ENCODE results near the gene NIPAL3. TPM values are rescaled to one million over a fixed set of nuclear protein-coding genes. Genes with fewer than 3 reads are reported as not detected.

The NIPAL3 gene
- polyA plus RNA-seq, 1 donor from 2014 or later: 9.6 TPM

- H3K4me3 ChIP-seq (ENCODE audit: low read length): no peak overlapping the region
- H3K27ac ChIP-seq (ENCODE audit: low read length): no peak overlapping the region
- H2AFZ ChIP-seq (ENCODE audit: low read depth, low read length): no peak overlapping the region
- H3K4me2 ChIP-seq (ENCODE audit: low read length): no peak overlapping the region
- H3K9me3 ChIP-seq (ENCODE audit: low read length): no peaks in the 10 kb centered on the region
- no peaks in the 10 kb centered on the region for H3K79me2 ChIP-seq (replicated peaks; ENCODE audit: insufficient read depth, low read length)
- H3K27me3 ChIP-seq (ENCODE audit: insufficient read depth, low read depth, low read length): no peaks in the 10 kb centered on the region
- TF ChIP-seq SMC3 (conservative IDR thresholded peaks at IDR 0.05; ENCODE audit: poor library complexity) (peak; percentile 31), MXI1 (conservative IDR thresholded peaks at IDR 0.05; ENCODE audit: poor library complexity, severe bottlenecking) (no peak), RAD21 (conservative IDR thresholded peaks at IDR 0.05) (peak; percentile 1)
- H3K36me3 ChIP-seq (ENCODE audit: insufficient read depth, low read length): no peaks in the 10 kb centered on the region
- H3F3A ChIP-seq (ENCODE audit: insufficient read depth, low read length, poor library complexity, severe bottlenecking): no peaks in the 10 kb centered on the region
- H3K9me2 ChIP-seq (ENCODE audit: insufficient read depth, low read length): no peaks in the 10 kb centered on the region
- H3K9ac ChIP-seq (ENCODE audit: low read length): no peak overlapping the region
- no peaks in the 10 kb centered on the region for H4K20me1 ChIP-seq (ENCODE audit: insufficient read depth)
These were observed 23.0 kb upstream of the NIPAL3 start for GRCh38 chr1:24392604-24392946.

GRCh38 chr1:24392982-24393650 is 22.5 kb upstream of the NIPAL3 start:
- no peaks in the 10 kb centered on the region for H3K9me2 ChIP-seq (ENCODE audit: insufficient read depth, low read length)
- no peak overlapping the region for H3K4me2 ChIP-seq (ENCODE audit: low read length)
- no peaks in the 10 kb centered on the region for H4K20me1 ChIP-seq (ENCODE audit: insufficient read depth)
- H3K4me3 ChIP-seq (ENCODE audit: low read length): no peak overlapping the region
- no peak overlapping the region for H3K27ac ChIP-seq (ENCODE audit: low read length)
- H3K27me3 ChIP-seq (ENCODE audit: insufficient read depth, low read depth, low read length): no peaks in the 10 kb centered on the region
- no peaks in the 10 kb centered on the region for H3F3A ChIP-seq (ENCODE audit: insufficient read depth, low read length, poor library complexity, severe bottlenecking)
- H2AFZ ChIP-seq (ENCODE audit: low read depth, low read length): no peak overlapping the region
- H3K9ac ChIP-seq (ENCODE audit: low read length): no peak overlapping the region
- H3K9me3 ChIP-seq (ENCODE audit: low read length): no peaks in the 10 kb centered on the region
- no peak for TF ChIP-seq POLR2AphosphoS5 (IDR thresholded peaks at IDR 0.05)
- TF ChIP-seq CTCF (IDR thresholded peaks at IDR 0.05; ENCODE audit: poor library complexity, severe bottlenecking): no peak
- no peak for TF ChIP-seq SMC3 (conservative IDR thresholded peaks at IDR 0.05; ENCODE audit: poor library complexity)
- TF ChIP-seq MXI1 (conservative IDR thresholded peaks at IDR 0.05; ENCODE audit: poor library complexity, severe bottlenecking): no peak
- TF ChIP-seq REST (IDR thresholded peaks at IDR 0.05; ENCODE audit: borderline replicate concordance): no peak
- no peak for TF ChIP-seq EP300 (conservative IDR thresholded peaks at IDR 0.05; ENCODE audit: poor library complexity, severe bottlenecking)
- TF ChIP-seq TAF1 (IDR thresholded peaks at IDR 0.05; ENCODE audit: low read depth): no peak
- TF ChIP-seq RAD21 (conservative IDR thresholded peaks at IDR 0.05): no peak
- TF ChIP-seq EZH2 (IDR thresholded peaks at IDR 0.05; ENCODE audit: borderline replicate concordance, insufficient read depth, low read length, poor library complexity, severe bottlenecking): no peak
- no peaks in the 10 kb centered on the region for H3K36me3 ChIP-seq (ENCODE audit: insufficient read depth, low read length)
- H3K79me2 ChIP-seq (replicated peaks; ENCODE audit: insufficient read depth, low read length): no peaks in the 10 kb centered on the region
